Activated CD8-positive, alpha-beta T cell treated with anti-CD3 and anti-CD28 coated beads for 36 hours (primary cell): ENCODE data around the gene HAUS1. TPM values are rescaled to one million over a fixed set of nuclear protein-coding genes. Genes with fewer than 3 reads are reported as not detected.
"Not testable (repeated sequence)": the region's sequence is repeated elsewhere in the genome, so short reads cannot be mapped to it uniquely, and the experiment has no call there.

Experiments used
- ATAC-seq: fragments of 200-7000 bp; cut with Tn5 transposase; one replicate; pipeline ENCODE4 v1.10.0; 2021; ENCODE audit warnings: mild to moderate bottlenecking, moderate library complexity
- CTCF ChIA-PET: fragments of 350-600 bp; sonication (Branson Sonifier 250); formaldehyde crosslinking; loops from one replicate; lab custom pipeline; 2021; ENCODE audit warnings: antibody characterized with exemption; lab: Charles Lee
- POLR2A ChIA-PET: fragments of 350-600 bp; sonication (Branson Sonifier 250); formaldehyde crosslinking; loops from one replicate; lab custom pipeline; 2021; ENCODE audit warnings: antibody characterized with exemption; lab: Charles Lee
- DNase-seq: peaks from one replicate; pipeline ENCODE4 v3.0.0-alpha.2; 2020
- H3K27ac Mint-ChIP-seq: one replicate; pipeline ENCODE4 v1.8.0; 2021; ENCODE audit warnings: mild to moderate bottlenecking, mixed read lengths
- H3K27me3 Mint-ChIP-seq: one replicate; pipeline ENCODE4 v1.8.0; 2021; ENCODE audit warnings: mixed read lengths
- H3K36me3 Mint-ChIP-seq: one replicate; pipeline ENCODE4 v1.8.0; 2021; ENCODE audit warnings: low read depth, mixed read lengths
- H3K4me1 Mint-ChIP-seq: one replicate; pipeline ENCODE4 v1.8.0; 2021; ENCODE audit warnings: low read depth, mixed read lengths
- H3K4me3 Mint-ChIP-seq: one replicate; pipeline ENCODE4 v1.8.0; 2021; ENCODE audit warnings: mild to moderate bottlenecking, moderate library complexity, mixed read lengths
- H3K9me3 Mint-ChIP-seq: one replicate; pipeline ENCODE4 v1.8.0; 2021; ENCODE audit warnings: mixed read lengths
- intact Hi-C: fragments of 100-400 bp; cut with micrococcal nuclease; formaldehyde crosslinking; loops from one replicate; pipeline ENCODE4 v1.10.0; 2022
- total RNA-seq, 2 experiments: library from RNA; stranded (reverse); gene quantifications; one replicate each; pipeline ENCODE4 v1.2.3, GENCODE V29; 2021
- TF ChIP-seq, protein P1 (sequence below): fragments of 200-600 bp; IDR thresholded peaks from one replicate; pipeline ENCODE4 v1.8.0; 2022; ENCODE audit warnings: antibody characterized with exemption, mild to moderate bottlenecking

HAUS1 gene
- total RNA-seq, 2 experiments from 2014 or later, result 57.9 to 61.0 TPM

DNA sequence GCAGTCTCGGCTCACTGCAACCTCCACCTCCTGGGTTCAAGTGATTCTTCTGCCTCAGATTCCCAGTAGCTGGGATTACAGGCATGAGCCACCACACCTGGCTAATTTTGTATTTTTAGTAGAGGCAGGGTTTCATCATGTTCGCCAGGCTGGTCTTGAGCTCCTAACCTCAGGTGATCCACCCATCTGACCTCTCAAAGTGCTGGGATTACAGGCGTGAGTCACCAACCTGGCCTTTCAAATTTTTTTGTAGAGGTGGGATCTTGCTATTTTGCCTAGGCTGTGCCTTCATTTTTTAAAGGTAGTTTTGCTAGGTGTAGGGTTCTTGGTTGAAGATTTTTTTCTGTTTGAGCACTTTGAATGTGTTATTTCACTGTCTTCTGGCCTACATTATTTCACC lies 6.2 kb downstream of the HAUS1 start:
- CTCF ChIA-PET, result interaction anchor here (1.1 kb wide), 1 partner anchor 13 kb away, joined by 3 read pairs; no protein-coding TSS in a partner anchor
- no peak for DNase-seq
- Mint-ChIP-seq H3K36me3 (peaks cover 38% of the 10 kb centered on the region), H3K4me1 (peaks cover 21% of the 10 kb centered on the region), H3K4me3 (no peak overlapping the region), H3K9me3 (no peaks in the 10 kb centered on the region), H3K27me3 (no peaks in the 10 kb centered on the region), H3K27ac (no peak overlapping the region)
- ATAC-seq, result no peak
- intact Hi-C loops, result no loop called here
- TF ChIP-seq, protein P1, sequence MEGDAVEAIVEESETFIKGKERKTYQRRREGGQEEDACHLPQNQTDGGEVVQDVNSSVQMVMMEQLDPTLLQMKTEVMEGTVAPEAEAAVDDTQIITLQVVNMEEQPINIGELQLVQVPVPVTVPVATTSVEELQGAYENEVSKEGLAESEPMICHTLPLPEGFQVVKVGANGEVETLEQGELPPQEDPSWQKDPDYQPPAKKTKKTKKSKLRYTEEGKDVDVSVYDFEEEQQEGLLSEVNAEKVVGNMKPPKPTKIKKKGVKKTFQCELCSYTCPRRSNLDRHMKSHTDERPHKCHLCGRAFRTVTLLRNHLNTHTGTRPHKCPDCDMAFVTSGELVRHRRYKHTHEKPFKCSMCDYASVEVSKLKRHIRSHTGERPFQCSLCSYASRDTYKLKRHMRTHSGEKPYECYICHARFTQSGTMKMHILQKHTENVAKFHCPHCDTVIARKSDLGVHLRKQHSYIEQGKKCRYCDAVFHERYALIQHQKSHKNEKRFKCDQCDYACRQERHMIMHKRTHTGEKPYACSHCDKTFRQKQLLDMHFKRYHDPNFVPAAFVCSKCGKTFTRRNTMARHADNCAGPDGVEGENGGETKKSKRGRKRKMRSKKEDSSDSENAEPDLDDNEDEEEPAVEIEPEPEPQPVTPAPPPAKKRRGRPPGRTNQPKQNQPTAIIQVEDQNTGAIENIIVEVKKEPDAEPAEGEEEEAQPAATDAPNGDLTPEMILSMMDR, result no peak
- POLR2A ChIA-PET, result no interaction called here

DNA sequence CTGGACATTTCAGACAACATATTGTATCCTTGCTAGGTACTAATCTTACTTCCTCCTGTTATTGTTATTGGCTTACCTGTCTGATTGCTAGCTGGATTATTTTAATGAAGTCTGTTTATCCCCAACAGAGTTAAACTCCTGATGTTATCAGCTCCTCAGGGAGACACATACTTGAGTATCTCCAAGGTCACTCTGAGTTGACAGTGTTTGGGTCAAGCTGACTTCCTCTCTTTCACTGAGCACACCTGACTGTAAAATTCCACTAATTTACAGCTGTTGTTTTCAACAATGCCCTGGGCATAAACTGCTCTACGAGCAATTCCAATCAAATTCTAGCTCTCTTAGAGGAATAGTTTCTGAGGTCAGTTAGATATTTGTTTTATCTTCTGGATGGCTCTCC lies 9.6 kb downstream of the HAUS1 start:
- DNase-seq (no peak), ATAC-seq (no peak)
- Mint-ChIP-seq H3K4me1 (peaks cover 12% of the 10 kb centered on the region), H3K4me3 (no peak overlapping the region), H3K9me3 (no peaks in the 10 kb centered on the region), H3K36me3 (peaks cover 34% of the 10 kb centered on the region), H3K27me3 (no peaks in the 10 kb centered on the region), H3K27ac (no peak overlapping the region)
- CTCF ChIA-PET, result interaction anchor here (0.6 to 1.2 kb wide), 3 partner anchors 24 to 167 kb away, joined by 3 to 4 read pairs (median 3); no protein-coding TSS in a partner anchor
- TF ChIP-seq, protein P1, result no peak
- intact Hi-C loops, result no loop called here
- POLR2A ChIA-PET, result interaction anchor here (0.5 kb wide), 1 partner anchor 60 kb away, joined by 3 read pairs; no protein-coding TSS in a partner anchor

DNA sequence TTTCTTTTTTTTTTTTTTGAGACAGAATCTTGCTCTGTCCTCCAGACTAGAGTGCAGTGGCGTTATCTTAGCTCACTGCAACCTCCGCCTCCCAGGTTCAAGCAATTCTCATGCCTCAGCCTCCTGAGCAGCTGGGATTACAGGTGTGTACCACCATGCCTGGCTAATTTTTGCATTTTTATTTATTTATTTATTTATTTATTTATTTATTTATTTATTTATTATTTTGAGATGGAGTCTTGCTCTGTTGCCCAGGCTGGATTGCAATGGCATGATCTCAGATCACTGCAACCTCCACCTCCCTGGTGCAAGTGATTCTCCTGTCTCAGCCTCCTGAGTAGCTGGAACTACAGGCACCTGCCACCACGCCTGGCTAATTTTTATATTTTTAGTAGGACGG lies 22.4 kb downstream of the HAUS1 start:
- ATAC-seq, intact Hi-C loops, H3K27me3 Mint-ChIP-seq, DNase-seq, H3K9me3 Mint-ChIP-seq, H3K4me3 Mint-ChIP-seq, POLR2A ChIA-PET, H3K4me1 Mint-ChIP-seq, H3K27ac Mint-ChIP-seq: not testable (repeated sequence)
- CTCF ChIA-PET, result interaction anchor here (0.7 to 1.5 kb wide), 3 partner anchors 11 to 152 kb away, joined by 3 read pairs; no protein-coding TSS in a partner anchor
- peaks cover 34% of the 10 kb centered on the region for H3K36me3 Mint-ChIP-seq

DNA sequence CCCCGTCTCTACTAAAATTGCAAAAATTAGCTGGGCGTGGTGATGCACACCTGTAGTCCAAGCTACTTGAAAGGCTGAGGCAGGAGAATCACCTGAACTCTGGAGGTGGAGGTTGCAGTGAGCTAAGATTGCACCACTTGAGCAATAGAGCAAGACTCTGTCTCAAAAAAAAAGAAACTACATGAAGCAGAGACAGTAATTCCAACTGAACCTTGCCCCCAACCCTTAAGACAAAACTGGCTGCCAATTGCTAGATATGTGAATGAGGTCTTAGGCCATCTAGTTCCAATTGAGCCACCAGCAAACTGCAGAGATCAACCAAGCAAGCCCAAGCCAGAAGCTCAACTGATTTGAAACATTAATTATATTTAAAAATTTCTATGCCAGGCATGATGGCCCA lies 25.9 kb downstream of the HAUS1 start:
- no peaks in the 10 kb centered on the region for H3K27me3 Mint-ChIP-seq
- no peak overlapping the region for H3K4me3 Mint-ChIP-seq
- H3K36me3 Mint-ChIP-seq, result peaks cover 24% of the 10 kb centered on the region
- H3K9me3 Mint-ChIP-seq, result no peaks in the 10 kb centered on the region
- H3K27ac Mint-ChIP-seq, result no peak overlapping the region
- ATAC-seq (no peak), DNase-seq (no peak)
- CTCF ChIA-PET, result interaction anchor here (2.0 to 2.9 kb wide), 2 partner anchors 17 to 19 kb away, joined by 5 to 8 read pairs; no protein-coding TSS in a partner anchor
- POLR2A ChIA-PET, result no interaction called here
- TF ChIP-seq, protein P1, result no peak
- H3K4me1 Mint-ChIP-seq, result no peaks in the 10 kb centered on the region
- intact Hi-C loops, result no loop called here

DNA sequence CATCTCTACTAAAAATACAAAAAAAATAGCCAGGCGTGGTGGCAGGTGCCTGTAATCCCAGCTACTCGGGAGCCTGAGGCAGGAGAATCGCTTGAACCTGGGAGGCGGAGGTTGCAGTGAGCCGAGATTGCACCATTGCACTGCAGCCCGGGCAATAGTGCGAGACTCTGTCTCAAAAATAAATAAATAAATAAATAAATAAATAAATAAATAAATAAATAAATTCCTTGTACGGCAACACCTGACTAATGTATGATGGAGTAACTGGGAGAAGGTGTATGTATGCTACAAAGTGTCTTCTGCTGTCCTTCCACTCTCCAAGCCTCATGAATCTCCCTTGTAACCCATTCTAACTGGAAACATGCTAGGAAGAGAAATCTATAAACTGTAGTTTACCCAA lies 26.4 kb downstream of the HAUS1 start:
- H3K36me3 Mint-ChIP-seq, result peaks cover 24% of the 10 kb centered on the region
- H3K4me1 Mint-ChIP-seq, DNase-seq, H3K4me3 Mint-ChIP-seq, H3K9me3 Mint-ChIP-seq, H3K27me3 Mint-ChIP-seq, ATAC-seq, POLR2A ChIA-PET, H3K27ac Mint-ChIP-seq, intact Hi-C loops: not testable (repeated sequence)
- CTCF ChIA-PET, result interaction anchor here (2.0 to 2.9 kb wide), 2 partner anchors 17 to 19 kb away, joined by 5 to 8 read pairs; no protein-coding TSS in a partner anchor

DNA sequence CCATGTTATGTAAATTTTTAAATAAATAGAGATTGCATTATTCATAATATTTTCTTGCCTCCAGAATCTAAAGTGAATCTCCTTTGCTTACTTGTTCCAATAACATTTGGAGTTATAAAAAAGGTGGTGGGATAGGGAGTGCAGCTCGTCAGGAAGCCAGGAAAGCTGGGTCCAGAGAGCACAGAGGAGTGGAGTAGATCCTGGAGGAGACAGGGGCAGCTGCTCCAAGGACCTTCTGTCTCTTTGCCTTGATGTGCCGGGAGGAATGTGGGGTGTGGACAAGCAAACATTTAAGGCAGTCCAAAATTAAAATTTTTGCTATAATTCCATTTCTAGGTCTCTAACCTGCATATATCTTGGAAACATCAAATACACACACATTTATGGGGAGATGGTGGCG lies 29.3 kb downstream of the HAUS1 start:
- ATAC-seq (no peak), DNase-seq (no peak)
- Mint-ChIP-seq H3K36me3 (peaks cover 11% of the 10 kb centered on the region), H3K9me3 (no peaks in the 10 kb centered on the region), H3K4me1 (no peaks in the 10 kb centered on the region), H3K4me3 (no peak overlapping the region), H3K27me3 (no peaks in the 10 kb centered on the region), H3K27ac (no peak overlapping the region)
- intact Hi-C loops, result no loop called here
- ChIA-PET CTCF (no interaction called here), POLR2A (no interaction called here)
- TF ChIP-seq, protein P1, result no peak
